Upper lobe of left lung (tissue), 6 donors: Measurements from ENCODE around the gene RMND5B. TPM values are rescaled to one million over a fixed set of nuclear protein-coding genes. Genes with fewer than 3 reads are reported as not detected.

ENCODE experiments used
- ATAC-seq, 2 donors: fragments of 200-7000 bp; cut with Tn5 transposase; one replicate each; pipeline ENCODE4 v1.9.1; 2022; ENCODE audit warnings: mild to moderate bottlenecking in 2 of 2, moderate library complexity in 2 of 2; ENCODE audit not compliant: low FRiP score in 2 of 2
- DNase-seq, 2 donors: peaks; one replicate each; pipeline ENCODE4 v3.0.0-alpha.2; 2019 to 2020
- H3K27ac ChIP-seq, 4 donors: fragments of 200-600 bp; sonication (generic); one replicate each; pipeline ENCODE4 v1.5.1; 2016 to 2019
- H3K27me3 ChIP-seq, 4 donors: fragments of 200-600 bp; sonication (generic); one replicate each; pipeline ENCODE4 v1.5.1; 2017 to 2019
- H3K36me3 ChIP-seq, 4 donors: fragments of 200-600 bp; sonication (generic); one replicate each; pipeline ENCODE4 v1.5.1; 2016 to 2019
- H3K4me1 ChIP-seq, 4 donors: fragments of 200-600 bp; sonication (generic); one replicate each; pipeline ENCODE4 v1.5.1; 2018 to 2019
- H3K4me3 ChIP-seq, 4 donors: fragments of 200-600 bp; sonication (generic); one replicate each; pipeline ENCODE4 v1.5.1; 2017 to 2019; ENCODE audit warnings: mild to moderate bottlenecking in 2 of 4, moderate library complexity in 1 of 4
- H3K9me3 ChIP-seq, 4 donors: fragments of 200-600 bp; sonication (generic); one replicate each; pipeline ENCODE4 v1.5.1; 2018 to 2019
- CTCF ChIP-seq, 6 experiments: fragments of 450-650 bp in 4 of 6; fragments of 200-600 bp in 2 of 6; sonication (generic) in 2 of 6; IDR thresholded peaks; one replicate each; pipeline ENCODE4 v1.5.1; 2016 to 2019; ENCODE audit warnings: antibody characterized with exemption in 6 of 6
- EP300 ChIP-seq, 4 donors: sonication (generic); formaldehyde crosslinking; IDR thresholded peaks; one replicate each; pipeline ENCODE4 v1.5.1; 2017; ENCODE audit warnings: antibody characterized with exemption in 4 of 4, control low read depth in 2 of 4
- POLR2A ChIP-seq, 4 donors: fragments of 450-650 bp; IDR thresholded peaks; one replicate each; pipeline ENCODE4 v1.5.1; 2016 to 2017; ENCODE audit warnings: antibody characterized with exemption in 4 of 4, mild to moderate bottlenecking in 2 of 4
- POLR2AphosphoS5 ChIP-seq, 2 donors: sonication (generic); formaldehyde crosslinking; IDR thresholded peaks; one replicate each; pipeline ENCODE4 v1.5.1; 2017; ENCODE audit warnings: antibody characterized with exemption in 2 of 2
- WGBS, 2 donors: methylation state at CpG; one replicate each; pipeline ENCODE4 v1.1.5; 2017 to 2018; 5-methylcytosine and 5-hydroxymethylcytosine counted together
- total RNA-seq, 6 donors: library from RNA; depleted of rRNA in 4 of 6; stranded (reverse); fragments of >200 nt in 4 of 6; gene quantifications; one replicate each; pipeline versions ENCODE4 v1.1.0 to v1.2.1, GENCODE V29; 2016 to 2021
- donor health status: DM: no; HTN: no; CAD: no; lungs with moderate emphysema.
- donor health status: DM: no; HTN: yes; CAD: no; lungs with severe emphysema.

The RMND5B gene, protein sequence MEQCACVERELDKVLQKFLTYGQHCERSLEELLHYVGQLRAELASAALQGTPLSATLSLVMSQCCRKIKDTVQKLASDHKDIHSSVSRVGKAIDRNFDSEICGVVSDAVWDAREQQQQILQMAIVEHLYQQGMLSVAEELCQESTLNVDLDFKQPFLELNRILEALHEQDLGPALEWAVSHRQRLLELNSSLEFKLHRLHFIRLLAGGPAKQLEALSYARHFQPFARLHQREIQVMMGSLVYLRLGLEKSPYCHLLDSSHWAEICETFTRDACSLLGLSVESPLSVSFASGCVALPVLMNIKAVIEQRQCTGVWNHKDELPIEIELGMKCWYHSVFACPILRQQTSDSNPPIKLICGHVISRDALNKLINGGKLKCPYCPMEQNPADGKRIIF
- 10 to 100 TPM; 36.2 to 70.2 (median 46.0) TPM for total RNA-seq

- peak; percentile 17 to 61 for TF ChIP-seq POLR2AphosphoS5 (IDR thresholded peaks at IDR 0.05)
- TF ChIP-seq POLR2A (IDR thresholded peaks at IDR 0.05) = peak in 3 of 4 donors; percentile 57 to 89 (median 61)
- TF ChIP-seq CTCF (IDR thresholded peaks at IDR 0.05) = no peak
- TF ChIP-seq EP300 (IDR thresholded peaks at IDR 0.05) = peak in 1 of 4 donors; percentile 23
- H3K4me1 ChIP-seq = peaks cover 15 to 30% (median 25%) of the 10 kb centered on the region in 4 donors
- no peaks in the 10 kb centered on the region for H3K9me3 ChIP-seq
- 0 to 1% methylated on average over 7 to 28 of the region's 102 CpGs for WGBS, 2 donors
- H3K36me3 ChIP-seq = peaks cover 0 to 19% (median 6%) of the 10 kb centered on the region in 4 donors
- peak; percentile 88 to 98 for DNase-seq
- ATAC-seq = peak; percentile 93 to 99
- peak within 1 kb of the TSS; percentile 92 to 96 (median 94) for H3K27ac ChIP-seq
- no peaks in the 10 kb centered on the region for H3K27me3 ChIP-seq
- H3K4me3 ChIP-seq = peak within 1 kb of the TSS; percentile 63 to 96 (median 79)
These were observed at the start of gene RMND5B for GRCh38 chr5:178130576-178131445. RMND5B (plus strand) TSS chr5:178131014; CDS start chr5:178138120, 7,106 bp downstream.

GRCh38 chr5:178081571-178082243 lies 49.1 kb upstream of the RMND5B start:
- WGBS, 2 donors = 76 to 79% methylated on average over 12 of the region's 12 CpGs
- TF ChIP-seq EP300 (IDR thresholded peaks at IDR 0.05) (no peak), POLR2A (IDR thresholded peaks at IDR 0.05) (no peak), POLR2AphosphoS5 (IDR thresholded peaks at IDR 0.05) (no peak), CTCF (IDR thresholded peaks at IDR 0.05) (no peak)
- no peak overlapping the region for H3K4me3 ChIP-seq
- no peaks in the 10 kb centered on the region for H3K36me3 ChIP-seq
- no peaks in the 10 kb centered on the region for H3K4me1 ChIP-seq
- H3K27me3 ChIP-seq = peaks cover 0 to 4% (median 0%) of the 10 kb centered on the region in 4 donors
- no peak for DNase-seq
- no peaks in the 10 kb centered on the region for H3K9me3 ChIP-seq
- no peak overlapping the region for H3K27ac ChIP-seq
- ATAC-seq = no peak

- WGBS, 2 donors = 86% methylated on average over 6 of the region's 6 CpGs
These were observed 46.9 kb upstream of the RMND5B start for GRCh38 chr5:178083922-178084321.

More at GRCh38 chr5:178083922-178084321, 46.9 kb upstream of the RMND5B start:
- Histone ChIP-seq H3K27ac (no peak overlapping the region), H3K4me1 (no peaks in the 10 kb centered on the region), H3K9me3 (no peaks in the 10 kb centered on the region), H3K36me3 (no peaks in the 10 kb centered on the region), H3K27me3 (peaks cover 0 to 4% (median 0%) of the 10 kb centered on the region in 4 donors), H3K4me3 (no peak overlapping the region)
- DNase-seq (no peak), ATAC-seq (no peak)
- TF ChIP-seq POLR2A (IDR thresholded peaks at IDR 0.05) (no peak), POLR2AphosphoS5 (IDR thresholded peaks at IDR 0.05) (no peak), EP300 (IDR thresholded peaks at IDR 0.05) (no peak), CTCF (IDR thresholded peaks at IDR 0.05) (no peak)
